Measurements from ENCODE around the gene SUDS3. TPM values are rescaled to one million over a fixed set of nuclear protein-coding genes. Genes with fewer than 3 reads are reported as not detected.
"Not testable (repeated sequence)": the region's sequence is repeated elsewhere in the genome, so short reads cannot be mapped to it uniquely, and the experiment has no call there.

The SUDS3 gene
- total RNA-seq, 1 donor from 2014 or later, result 8.0 TPM

DNA sequence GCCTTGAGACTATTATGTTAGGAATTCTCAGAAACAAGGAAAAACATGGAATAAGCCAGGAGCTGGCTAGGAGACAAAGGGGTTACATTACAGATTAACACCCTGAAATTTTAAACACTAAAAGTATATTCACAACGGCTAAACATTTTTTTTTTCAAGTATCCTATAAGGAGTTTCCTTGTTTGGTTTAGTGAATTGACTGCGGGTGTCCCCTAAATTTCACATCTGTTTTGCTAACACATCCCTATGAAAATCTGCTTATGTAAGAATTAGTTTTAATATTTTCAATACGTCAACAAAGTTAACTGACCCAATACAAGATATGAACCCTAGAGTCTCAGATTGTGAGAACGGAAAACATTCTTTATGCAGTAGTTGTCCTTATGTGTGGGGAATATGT is 22.6 kb upstream of the SUDS3 start:
- Histone ChIP-seq H3K4me3 (no peak overlapping the region), H3K9me3 (no peaks in the 10 kb centered on the region), H3K4me1 (peaks cover 0 to 2% of the 10 kb centered on the region in 2 donors), H3K27me3 (no peaks in the 10 kb centered on the region), H3K27ac (no peak overlapping the region), H3K36me3 (no peaks in the 10 kb centered on the region)
- intact Hi-C loops (cut with DNase I), result no loop called here
- DNase-seq (ENCODE audit: low spot score in 2 of 2), result no peak
- TF ChIP-seq, protein P1, sequence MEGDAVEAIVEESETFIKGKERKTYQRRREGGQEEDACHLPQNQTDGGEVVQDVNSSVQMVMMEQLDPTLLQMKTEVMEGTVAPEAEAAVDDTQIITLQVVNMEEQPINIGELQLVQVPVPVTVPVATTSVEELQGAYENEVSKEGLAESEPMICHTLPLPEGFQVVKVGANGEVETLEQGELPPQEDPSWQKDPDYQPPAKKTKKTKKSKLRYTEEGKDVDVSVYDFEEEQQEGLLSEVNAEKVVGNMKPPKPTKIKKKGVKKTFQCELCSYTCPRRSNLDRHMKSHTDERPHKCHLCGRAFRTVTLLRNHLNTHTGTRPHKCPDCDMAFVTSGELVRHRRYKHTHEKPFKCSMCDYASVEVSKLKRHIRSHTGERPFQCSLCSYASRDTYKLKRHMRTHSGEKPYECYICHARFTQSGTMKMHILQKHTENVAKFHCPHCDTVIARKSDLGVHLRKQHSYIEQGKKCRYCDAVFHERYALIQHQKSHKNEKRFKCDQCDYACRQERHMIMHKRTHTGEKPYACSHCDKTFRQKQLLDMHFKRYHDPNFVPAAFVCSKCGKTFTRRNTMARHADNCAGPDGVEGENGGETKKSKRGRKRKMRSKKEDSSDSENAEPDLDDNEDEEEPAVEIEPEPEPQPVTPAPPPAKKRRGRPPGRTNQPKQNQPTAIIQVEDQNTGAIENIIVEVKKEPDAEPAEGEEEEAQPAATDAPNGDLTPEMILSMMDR (IDR thresholded peaks at IDR 0.05), result no peak

DNA sequence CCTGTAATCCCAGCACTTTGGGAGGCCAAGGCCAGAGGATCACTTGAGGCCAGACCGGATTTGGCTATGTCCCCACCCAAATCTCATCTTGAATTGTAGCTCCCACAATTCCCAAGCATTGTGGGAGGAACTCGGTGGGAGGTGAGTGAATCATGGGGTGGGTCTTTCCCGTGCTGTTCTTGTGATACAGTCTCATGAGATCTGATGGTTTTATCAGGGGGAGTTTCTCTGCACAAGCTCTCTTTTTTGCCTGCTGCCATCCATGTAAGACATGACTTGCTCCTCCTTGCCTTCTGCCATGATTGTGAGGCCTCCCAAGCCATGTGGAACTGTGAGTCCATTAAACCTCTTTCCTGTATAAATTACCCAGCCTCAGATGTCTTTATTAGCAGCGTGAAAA is 21.9 kb upstream of the SUDS3 start:
- intact Hi-C loops (cut with DNase I); H3K27ac ChIP-seq; H3K4me1 ChIP-seq; H3K27me3 ChIP-seq; DNase-seq (ENCODE audit: low spot score in 2 of 2); H3K9me3 ChIP-seq; H3K4me3 ChIP-seq; H3K36me3 ChIP-seq: not testable (repeated sequence)

DNA sequence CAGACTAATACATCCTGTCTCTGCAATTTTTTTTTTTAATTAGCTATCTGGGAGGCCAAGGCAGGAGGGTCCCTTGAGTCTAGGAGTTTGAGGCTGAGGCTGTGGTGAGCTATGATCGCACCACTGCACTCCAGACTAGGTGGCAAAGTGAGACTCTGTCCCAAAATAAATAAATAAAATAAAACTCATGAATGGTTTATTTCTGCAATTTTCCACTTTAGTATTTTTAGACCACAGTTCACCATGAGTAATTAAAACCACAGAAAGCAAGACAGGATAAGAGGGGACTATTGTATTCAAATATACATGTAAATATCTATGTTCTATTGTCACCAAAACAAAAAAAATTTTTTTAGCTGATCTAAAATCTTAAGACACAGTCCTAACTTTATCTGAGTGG is 21.5 kb upstream of the SUDS3 start:
- no peaks in the 10 kb centered on the region for H3K36me3 ChIP-seq
- no peak overlapping the region for H3K4me3 ChIP-seq
- DNase-seq (ENCODE audit: low spot score in 2 of 2), result no peak
- no peaks in the 10 kb centered on the region for H3K9me3 ChIP-seq
- no peaks in the 10 kb centered on the region for H3K27me3 ChIP-seq
- peaks cover 0 to 2% of the 10 kb centered on the region in 2 donors for H3K4me1 ChIP-seq
- H3K27ac ChIP-seq, result no peak overlapping the region
- TF ChIP-seq, protein P1 (IDR thresholded peaks at IDR 0.05), result no peak
- intact Hi-C loops (cut with DNase I), result no loop called here

DNA sequence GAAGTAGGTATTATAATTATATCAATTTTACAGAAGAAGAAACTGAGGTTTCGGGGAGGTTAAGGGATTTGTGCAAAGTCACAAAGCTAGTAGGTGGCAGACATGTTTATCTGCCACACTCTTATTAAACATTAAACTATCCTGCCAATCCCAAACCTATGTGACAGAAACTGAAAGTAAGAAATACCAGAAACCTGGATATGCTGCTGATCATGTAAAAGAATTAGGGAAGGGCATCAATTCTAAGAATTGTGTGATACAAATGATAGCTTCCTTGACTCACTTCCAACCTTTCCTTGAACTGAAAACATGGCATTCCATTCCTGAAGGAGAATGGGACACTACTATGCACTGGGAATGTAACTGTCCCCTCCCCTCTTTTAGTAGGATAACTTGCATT is 20.5 kb upstream of the SUDS3 start:
- Histone ChIP-seq H3K27ac (no peak overlapping the region), H3K4me3 (no peak overlapping the region), H3K27me3 (no peaks in the 10 kb centered on the region), H3K36me3 (no peaks in the 10 kb centered on the region), H3K4me1 (peaks cover 0 to 2% of the 10 kb centered on the region in 2 donors), H3K9me3 (no peaks in the 10 kb centered on the region)
- TF ChIP-seq, protein P1 (IDR thresholded peaks at IDR 0.05), result no peak
- intact Hi-C loops (cut with DNase I), result no loop called here
- DNase-seq (ENCODE audit: low spot score in 2 of 2), result no peak

DNA sequence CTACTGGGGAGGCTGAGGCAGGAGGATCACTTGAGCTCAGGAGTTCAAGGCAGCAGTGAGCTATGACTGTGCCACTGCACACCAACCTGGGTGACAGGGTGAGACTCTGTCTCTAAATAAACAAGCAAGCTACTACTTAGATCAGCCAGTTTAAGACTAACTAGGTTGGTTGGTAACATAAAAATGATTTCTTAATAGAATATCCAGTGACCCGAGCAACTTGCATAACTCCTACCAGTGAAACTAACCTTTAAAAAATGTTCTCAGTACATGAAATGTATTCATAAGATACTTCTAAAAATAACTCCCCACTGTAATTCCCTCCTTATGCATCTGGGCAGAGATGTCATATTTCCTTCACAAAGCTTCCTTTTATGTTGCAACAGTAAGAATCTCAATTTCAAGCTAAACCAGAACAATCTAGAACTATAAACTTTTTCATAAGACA is 19.5 kb upstream of the SUDS3 start:
- Histone ChIP-seq H3K27ac (peak overlapping the region in 1 of 2 donors; percentile 36), H3K4me1 (peaks cover 0 to 2% of the 10 kb centered on the region in 2 donors), H3K27me3 (no peaks in the 10 kb centered on the region), H3K36me3 (no peaks in the 10 kb centered on the region), H3K9me3 (no peaks in the 10 kb centered on the region), H3K4me3 (no peak overlapping the region)
- intact Hi-C loops (cut with DNase I), result no loop called here
- DNase-seq (ENCODE audit: low spot score in 2 of 2), result no peak
- TF ChIP-seq, protein P1 (IDR thresholded peaks at IDR 0.05), result no peak

DNA sequence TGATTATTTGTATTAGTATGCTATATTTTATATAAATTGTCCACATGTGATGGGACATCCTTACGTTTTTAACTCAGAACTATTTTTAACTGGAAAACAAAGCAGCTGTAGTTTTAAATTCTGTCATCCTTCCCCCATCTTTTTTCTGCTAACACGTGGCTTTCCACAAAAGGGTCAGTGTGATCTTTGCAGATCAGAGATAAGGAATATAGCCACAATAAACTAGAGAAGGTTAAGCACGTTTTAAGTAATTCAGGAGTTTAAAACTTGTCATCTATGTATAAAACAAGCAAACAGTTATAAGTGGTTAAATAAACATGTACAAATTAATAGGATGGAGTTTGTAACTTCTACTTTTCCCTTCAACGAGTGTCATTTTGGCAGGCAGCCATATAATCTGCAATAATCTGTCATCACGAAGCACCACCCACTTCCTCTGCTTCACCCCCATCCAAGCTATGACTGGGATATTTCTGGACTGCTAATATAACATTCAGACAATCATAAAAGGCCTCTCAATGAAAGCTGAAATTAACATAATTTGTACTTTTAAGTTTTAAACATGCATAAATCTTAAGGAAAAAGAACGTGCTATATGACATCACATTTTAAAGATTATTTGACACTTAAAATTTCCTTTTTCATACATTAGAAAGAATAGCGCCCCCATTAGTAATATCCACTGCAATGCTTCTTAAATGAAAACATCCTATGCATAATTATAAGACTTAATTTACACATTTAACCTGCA is 18.9 kb upstream of the SUDS3 start:
- Histone ChIP-seq H3K4me1 (peaks cover 0 to 2% of the 10 kb centered on the region in 2 donors), H3K9me3 (no peaks in the 10 kb centered on the region), H3K27me3 (no peaks in the 10 kb centered on the region), H3K36me3 (no peaks in the 10 kb centered on the region), H3K27ac (peak overlapping the region in 1 of 2 donors; percentile 36), H3K4me3 (peak overlapping the region in 1 of 2 donors; percentile 11)
- intact Hi-C loops (cut with DNase I), result no loop called here
- no peak for DNase-seq (ENCODE audit: low spot score in 2 of 2)
- TF ChIP-seq, protein P1 (IDR thresholded peaks at IDR 0.05), result no peak
